ENCODE data around the gene TMEM176B.

DNA sequence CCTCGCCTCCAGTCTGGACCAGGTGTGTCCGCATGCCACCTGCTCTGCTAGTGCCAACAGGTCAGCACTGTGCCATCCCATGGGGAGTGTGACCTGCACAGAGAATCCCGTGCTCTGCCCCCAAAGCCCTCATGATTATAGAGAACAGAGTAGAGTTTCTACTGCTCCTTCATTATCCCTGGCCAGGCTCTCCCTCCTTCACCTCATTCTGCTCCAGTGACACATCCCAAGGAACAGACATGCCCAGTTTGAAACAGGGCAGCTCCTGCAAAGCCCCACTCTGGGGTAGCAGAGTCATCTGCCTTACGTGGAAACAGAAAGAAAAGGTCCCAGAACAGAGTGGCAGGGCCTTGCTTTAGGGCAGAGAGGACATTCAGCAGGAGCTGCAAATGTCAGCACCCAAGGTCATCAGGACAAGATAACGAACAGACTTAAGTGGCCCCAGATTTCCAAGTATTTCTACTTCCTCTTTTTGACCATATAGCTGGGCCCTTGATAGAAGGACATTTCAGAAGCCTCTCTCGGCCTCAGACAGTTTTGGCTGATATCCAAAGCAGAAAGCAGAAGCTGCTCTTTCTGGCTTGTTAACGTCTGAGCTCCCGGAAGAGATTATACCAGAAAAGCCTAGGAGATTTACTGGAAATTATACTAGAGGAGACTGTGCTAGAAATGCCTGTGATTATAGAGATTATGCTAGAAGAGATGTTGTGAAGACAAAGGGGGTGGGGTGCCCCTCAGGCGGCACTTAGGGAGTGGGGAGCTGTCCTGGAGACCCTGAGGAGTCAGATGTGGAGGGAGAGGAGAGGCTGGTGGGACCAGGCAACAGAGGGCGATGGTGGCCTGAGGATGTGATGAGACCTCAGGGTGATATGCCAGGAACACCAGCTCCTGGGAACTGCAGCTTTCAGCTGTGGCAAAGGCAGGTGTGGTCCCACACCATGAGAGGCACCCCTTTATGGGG is 12.6 kb downstream of the TMEM176B start:
- no peak for TF ChIP-seq DBP (CRISPR knock-in tag; IDR thresholded peaks at IDR 0.05; ENCODE audit: not compliant biosample characterization)
- TF ChIP-seq RAD21 (CRISPR knock-in tag; IDR thresholded peaks at IDR 0.05), result no peak
- TF ChIP-seq, protein P1, sequence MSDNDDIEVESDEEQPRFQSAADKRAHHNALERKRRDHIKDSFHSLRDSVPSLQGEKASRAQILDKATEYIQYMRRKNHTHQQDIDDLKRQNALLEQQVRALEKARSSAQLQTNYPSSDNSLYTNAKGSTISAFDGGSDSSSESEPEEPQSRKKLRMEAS (IDR thresholded peaks at IDR 0.05), result no peak
- TF ChIP-seq CTCF (CRISPR knock-in tag; IDR thresholded peaks at IDR 0.05), result peak; percentile 51
- no peak for TF ChIP-seq POLR2A (IDR thresholded peaks at IDR 0.05; ENCODE audit: insufficient read depth in 1 of 2, low read depth in 2 of 2, low read length in 2 of 2)
